Measurements from ENCODE around the gene UBR4.
"Not testable (repeated sequence)": the region's sequence is repeated elsewhere in the genome, so short reads cannot be mapped to it uniquely, and the experiment has no call there.

UBR4 gene

DNA sequence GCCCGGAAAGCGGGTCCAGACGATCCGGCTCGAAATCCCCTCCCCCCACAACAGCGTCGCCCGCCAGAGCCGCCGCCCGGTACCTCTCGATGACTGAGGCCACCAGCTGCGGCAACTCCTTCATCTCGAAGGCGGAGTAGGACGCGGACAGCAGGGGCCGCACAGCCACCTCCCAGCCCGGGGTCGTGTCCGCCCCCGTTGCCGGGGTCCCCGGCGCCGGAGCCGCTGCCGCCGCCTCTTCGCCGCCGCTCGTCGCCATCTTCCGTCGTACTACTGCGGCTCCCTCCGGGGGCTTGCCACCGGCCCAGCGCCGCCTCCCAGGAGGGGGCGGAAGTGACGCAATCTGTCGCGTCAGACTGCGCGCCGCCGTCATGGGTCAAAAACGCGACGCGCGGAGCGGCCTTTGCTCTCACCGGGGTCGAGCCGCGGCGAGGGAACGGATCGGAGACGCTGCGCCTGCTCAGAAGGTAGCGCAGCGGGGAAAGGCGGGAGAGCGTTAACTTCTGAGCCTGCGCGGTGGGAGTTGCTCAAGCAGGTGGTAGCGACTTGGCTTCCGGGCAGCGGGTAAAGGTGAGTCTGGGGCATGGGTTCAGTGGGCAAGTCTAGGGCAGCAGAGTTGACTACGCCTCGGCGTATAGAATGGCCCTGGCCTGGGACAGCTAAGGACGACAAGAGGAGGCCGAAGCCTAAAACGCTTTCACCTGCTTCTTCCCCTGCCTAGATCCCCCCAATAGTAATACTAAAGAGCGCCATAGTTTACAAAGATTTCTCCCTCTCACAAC, at the start of gene UBR4:
Gene UBR4 (minus strand): TSS at position 277 of the 782 bp plus-strand sequence. CDS start 18 bp downstream, at position 259.
- intact Hi-C loops (cut with DNase I), result loop anchor here (5.0 kb wide), 1 partner anchor 42 kb away; the partner anchor contains the start of genes EMC1 and MRTO4
- peak; percentile 78 to 97 (median 95) for DNase-seq

GRCh38 chr1:19258353-19258752, 48.3 kb upstream of the UBR4 start:
- intact Hi-C loops (cut with DNase I), result no loop called here
- DNase-seq, result no peak

DNA sequence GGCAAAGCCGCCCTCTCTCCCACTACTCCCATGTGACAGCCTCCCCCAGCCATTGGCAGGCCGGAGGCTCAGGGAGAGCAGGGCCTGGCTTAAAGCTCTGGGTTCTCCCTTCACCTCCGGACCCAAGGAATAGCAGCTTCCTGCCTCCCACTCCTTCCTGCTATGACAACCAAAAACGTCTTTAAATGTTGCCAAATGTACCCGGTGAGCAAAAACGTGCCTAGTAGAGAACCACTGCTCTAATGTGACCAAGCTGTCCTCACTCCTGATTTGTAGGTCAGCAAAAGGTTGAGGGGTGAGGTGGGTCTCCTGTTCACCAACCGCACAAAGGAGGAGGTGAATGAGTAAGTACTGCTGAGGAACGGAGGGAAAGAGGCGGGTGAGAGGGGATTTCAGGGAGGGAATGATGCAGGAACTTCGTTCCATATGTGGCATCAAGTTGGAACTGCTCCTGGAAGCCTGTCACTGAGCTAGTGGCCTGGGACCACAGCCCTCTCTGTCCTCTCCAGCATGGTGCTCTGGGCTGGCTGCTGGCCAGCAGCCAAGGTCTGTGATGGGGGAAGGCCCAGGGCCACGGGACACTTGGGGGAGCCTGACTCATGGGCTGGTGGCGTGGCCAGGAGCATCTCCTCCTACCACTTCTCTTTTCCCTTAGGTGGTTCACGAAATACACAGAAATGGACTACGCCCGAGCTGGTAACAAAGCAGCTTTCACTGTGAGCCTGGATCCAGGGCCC, 47.3 kb upstream of the UBR4 start:
- DNase-seq, result peak in 3 of 42 donors; percentile 13 to 46 (median 18)
- intact Hi-C loops (cut with DNase I), result no loop called here

DNA sequence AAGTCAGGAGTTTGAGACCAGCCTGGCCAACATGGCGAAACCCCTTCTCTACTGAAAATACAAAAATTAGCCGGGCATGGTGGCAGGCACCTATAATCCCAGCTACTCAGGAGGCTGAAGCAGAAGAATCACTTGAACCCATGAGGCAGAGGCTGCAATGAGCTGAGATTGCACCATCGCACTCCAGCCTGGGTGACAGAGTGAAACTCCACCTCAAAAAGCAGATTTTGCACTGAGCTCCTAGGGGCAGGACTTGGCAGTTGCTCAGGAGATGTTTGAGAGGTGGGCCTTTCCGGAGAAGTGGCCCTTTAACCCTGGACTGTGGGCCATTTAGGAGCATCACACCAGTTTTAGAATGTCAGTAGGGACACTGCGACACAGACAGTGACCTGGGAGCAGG, 46.2 kb upstream of the UBR4 start:
- intact Hi-C loops (cut with DNase I); DNase-seq: not testable (repeated sequence)

- no peak for DNase-seq
- intact Hi-C loops (cut with DNase I), result no loop called here
Observed at GRCh38 chr1:19255288-19255687, 45.2 kb upstream of the UBR4 start.

GRCh38 chr1:19254416-19254815, 44.4 kb upstream of the UBR4 start:
- intact Hi-C loops (cut with DNase I), result loop anchor here (5.0 kb wide), 2 partner anchors 42 to 58 kb away; partner anchors contain the start of genes AKR7A2, SLC66A1 and UBR4
- peak in 8 of 42 donors; percentile 9 to 50 (median 32) for DNase-seq

GRCh38 chr1:19251305-19252196, 41.5 kb upstream of the UBR4 start, which contains the start of the genes EMC1 and MRTO4:
TSS of gene EMC1 (minus strand) at chr1:19251524. CDS start at chr1:19251509, 15 bp downstream.
TSS of gene MRTO4 (plus strand) at chr1:19251805. CDS start at chr1:19251836, 31 bp downstream.
- DNase-seq, result peak; percentile 82 to 98 (median 93)
- intact Hi-C loops (cut with DNase I), result loop anchor here (5.0 kb wide), 2 partner anchors 39 to 61 kb away; partner anchors contain the start of genes AKR7A2, SLC66A1 and UBR4

GRCh38 chr1:19250629-19251304, 40.7 kb upstream of the UBR4 start:
- intact Hi-C loops (cut with DNase I), result loop anchor here (5.0 kb wide), 2 partner anchors 38 to 62 kb away; partner anchors contain the start of genes AKR7A2, SLC66A1 and UBR4
- no peak for DNase-seq

DNA sequence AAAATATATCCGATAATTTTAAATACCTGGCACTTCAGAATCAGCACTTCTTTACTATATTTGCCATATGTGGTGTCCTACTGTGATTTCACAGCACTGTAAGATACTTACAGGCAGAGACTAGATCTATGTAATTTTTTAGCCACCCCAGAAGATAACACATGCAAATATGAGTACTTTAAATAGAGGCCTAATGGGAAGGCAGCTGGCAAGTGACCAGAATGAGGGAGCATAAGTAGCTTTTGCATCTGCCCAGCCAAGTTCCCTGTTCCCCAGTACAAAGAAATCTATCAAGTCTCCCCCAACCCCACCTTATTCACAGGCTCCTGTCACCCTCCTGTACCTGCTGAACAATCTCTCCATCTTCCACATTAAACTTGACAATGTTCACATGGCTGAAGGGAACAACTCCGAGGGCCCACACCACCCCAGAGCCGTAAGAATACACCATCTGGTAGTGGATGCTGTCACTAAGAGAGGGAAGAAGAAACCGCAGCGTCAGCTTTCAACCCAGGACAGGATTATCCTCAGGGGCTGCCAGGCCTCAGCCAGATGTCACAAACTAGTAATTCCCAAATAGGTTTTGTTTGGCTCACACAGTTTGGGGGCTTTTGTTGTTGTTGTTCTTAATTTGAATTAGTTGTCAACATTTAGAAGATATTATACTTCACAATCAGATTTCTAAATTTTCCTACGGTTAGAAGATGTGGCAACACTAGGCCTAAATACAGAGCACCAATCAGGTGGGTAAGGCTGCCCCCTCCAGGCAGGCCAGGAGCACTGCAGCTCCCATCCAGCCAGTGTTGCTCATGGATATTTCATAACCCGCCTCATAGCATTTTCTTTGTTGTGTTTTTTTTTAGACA, 30.8 kb upstream of the UBR4 start:
- DNase-seq, result peak; percentile 28 to 85 (median 62)
- intact Hi-C loops (cut with DNase I), result no loop called here

GRCh38 chr1:19239876-19240275, 29.8 kb upstream of the UBR4 start:
- no peak for DNase-seq
- intact Hi-C loops (cut with DNase I), result no loop called here

DNA sequence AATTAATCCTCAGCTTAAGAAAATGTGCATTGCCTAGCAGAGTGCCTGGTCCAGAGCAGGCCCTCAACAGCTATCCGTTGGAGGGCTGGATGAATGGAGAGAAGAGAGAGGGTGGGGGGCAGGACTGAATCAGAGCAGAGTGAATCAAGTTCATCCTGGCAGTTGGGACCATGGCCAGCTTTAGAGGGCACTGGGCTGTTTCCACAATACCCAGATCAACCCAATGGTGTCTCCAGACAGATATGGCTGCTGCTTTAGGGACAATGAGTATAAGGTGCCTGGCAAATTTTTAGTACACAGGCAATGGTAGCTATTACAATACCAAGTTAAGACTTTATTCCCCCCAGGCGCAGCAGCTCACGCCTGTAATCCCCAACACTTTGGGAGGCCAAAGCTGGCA, 24.2 kb upstream of the UBR4 start:
- intact Hi-C loops (cut with DNase I), result no loop called here
- DNase-seq, result no peak

- intact Hi-C loops (cut with DNase I), result no loop called here
- DNase-seq, result peak in 1 of 42 donors; percentile 35
Observed at GRCh38 chr1:19232524-19232846, 22.4 kb upstream of the UBR4 start.

DNA sequence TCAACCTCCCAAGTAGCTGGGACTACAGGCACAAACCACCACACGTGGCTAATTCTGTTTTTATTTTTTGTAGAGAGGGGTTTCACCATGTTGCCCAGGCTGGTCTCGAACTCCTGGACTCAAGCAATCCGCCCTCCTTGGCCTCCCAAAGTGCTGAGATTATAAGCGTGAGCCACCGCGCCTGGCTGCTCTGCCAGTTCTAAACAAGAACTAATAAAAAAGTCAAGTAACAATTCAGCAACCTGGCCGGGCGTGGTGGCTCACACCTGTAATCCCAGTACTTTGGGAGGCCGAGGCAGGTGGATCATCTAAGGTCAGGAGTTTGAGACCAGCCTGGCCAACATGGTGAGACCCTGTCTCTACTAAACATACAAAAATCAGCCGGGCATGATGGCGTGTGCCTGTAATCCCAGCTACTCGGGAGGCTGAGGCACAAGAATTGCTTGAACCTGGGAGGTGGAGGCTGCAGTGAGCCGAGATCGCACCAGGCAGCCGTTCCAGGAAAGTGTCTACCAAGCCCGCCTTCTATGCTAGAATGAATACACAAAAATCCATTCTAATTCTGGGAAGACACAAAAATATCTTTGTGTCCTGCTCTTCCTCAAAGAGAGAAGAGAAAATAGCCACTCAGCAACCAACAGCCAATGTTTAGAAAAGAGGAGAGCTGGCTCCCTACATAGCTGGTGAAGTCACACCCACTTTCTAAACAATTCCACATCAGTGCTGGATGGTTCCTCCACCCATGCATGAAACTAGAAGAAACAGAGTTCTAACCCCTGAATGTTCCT, 21.9 kb upstream of the UBR4 start:
- intact Hi-C loops (cut with DNase I), result not testable (repeated sequence)
- DNase-seq, result peak in 2 of 42 donors; percentile 23

GRCh38 chr1:19229828-19230325, 19.8 kb upstream of the UBR4 start:
- DNase-seq, result no peak
- intact Hi-C loops (cut with DNase I), result no loop called here

- intact Hi-C loops (cut with DNase I), result no loop called here
- peak in 5 of 42 donors; percentile 8 to 52 (median 23) for DNase-seq
Observed at GRCh38 chr1:19229229-19229628, 19.2 kb upstream of the UBR4 start.
